GM12878 (cell line): ENCODE results near the gene DNMT3L.

Experiments
- EZH2 ChIP-seq: IDR thresholded peaks from 2 replicates; pipeline ENCODE4 v1.6.1; 2012; ENCODE audit warnings: low read depth, mild to moderate bottlenecking, control low read depth, inconsistent platforms, low read length, borderline replicate concordance; ENCODE audit not compliant: control insufficient read depth
- FOS ChIP-seq: IDR thresholded peaks from 3 replicates; pipeline ENCODE4 v1.6.1; 2011; ENCODE audit warnings: borderline replicate concordance; ENCODE audit not compliant: insufficient read length; ENCODE audit errors: extremely low read depth
- HCFC1 ChIP-seq: fragments of 150-350 bp; IDR thresholded peaks from 2 replicates; pipeline ENCODE4 v1.6.1; 2014; ENCODE audit warnings: low read length
- IKZF1 ChIP-seq: fragments of 450-650 bp; conservative IDR thresholded peaks from 2 replicates; pipeline ENCODE4 v1.6.1; 2017; ENCODE audit warnings: antibody characterized with exemption, mild to moderate bottlenecking
- MYB ChIP-seq: fragments of 150-350 bp; IDR thresholded peaks from 2 replicates; pipeline ENCODE4 v1.6.1; 2014; ENCODE audit warnings: mild to moderate bottlenecking, low read depth, low read length, borderline replicate concordance
- NFIC ChIP-seq: IDR thresholded peaks from 2 replicates; pipeline ENCODE4 v1.6.1; 2012; ENCODE audit warnings: low read depth, mild to moderate bottlenecking, inconsistent platforms, low read length, moderate library complexity
- POLR2A ChIP-seq: IDR thresholded peaks from 2 replicates; pipeline ENCODE4 v1.6.1; 2011; ENCODE audit warnings: low read depth, mild to moderate bottlenecking, low read length
- SMAD1 ChIP-seq: fragments of 450-650 bp; IDR thresholded peaks from 2 replicates; pipeline ENCODE4 v1.6.1; 2018; ENCODE audit warnings: mild to moderate bottlenecking, low read depth; ENCODE audit not compliant: partially characterized antibody
- TARDBP ChIP-seq: IDR thresholded peaks from 2 replicates; pipeline ENCODE4 v1.6.1; 2016; ENCODE audit warnings: borderline replicate concordance
- TF ChIP-seq, protein P1 (sequence below), 3 experiments: IDR thresholded peaks in 2 of 3; conservative IDR thresholded peaks in 1 of 3; 2 replicates each; pipeline ENCODE4 v1.5.1; 2011; ENCODE audit warnings: low read depth in 3 of 3, low read length in 3 of 3, mild to moderate bottlenecking in 3 of 3, control low read depth in 2 of 3, moderate library complexity in 2 of 3, inconsistent platforms in 1 of 3, mixed read lengths in 1 of 3; ENCODE audit not compliant: control insufficient read depth in 2 of 3, insufficient read depth in 1 of 3; ENCODE audit errors: extremely low read depth in 1 of 3

GRCh38 chr21:44265734-44266270 is 4.1 kb upstream of the DNMT3L start:
- TF ChIP-seq, protein P1, sequence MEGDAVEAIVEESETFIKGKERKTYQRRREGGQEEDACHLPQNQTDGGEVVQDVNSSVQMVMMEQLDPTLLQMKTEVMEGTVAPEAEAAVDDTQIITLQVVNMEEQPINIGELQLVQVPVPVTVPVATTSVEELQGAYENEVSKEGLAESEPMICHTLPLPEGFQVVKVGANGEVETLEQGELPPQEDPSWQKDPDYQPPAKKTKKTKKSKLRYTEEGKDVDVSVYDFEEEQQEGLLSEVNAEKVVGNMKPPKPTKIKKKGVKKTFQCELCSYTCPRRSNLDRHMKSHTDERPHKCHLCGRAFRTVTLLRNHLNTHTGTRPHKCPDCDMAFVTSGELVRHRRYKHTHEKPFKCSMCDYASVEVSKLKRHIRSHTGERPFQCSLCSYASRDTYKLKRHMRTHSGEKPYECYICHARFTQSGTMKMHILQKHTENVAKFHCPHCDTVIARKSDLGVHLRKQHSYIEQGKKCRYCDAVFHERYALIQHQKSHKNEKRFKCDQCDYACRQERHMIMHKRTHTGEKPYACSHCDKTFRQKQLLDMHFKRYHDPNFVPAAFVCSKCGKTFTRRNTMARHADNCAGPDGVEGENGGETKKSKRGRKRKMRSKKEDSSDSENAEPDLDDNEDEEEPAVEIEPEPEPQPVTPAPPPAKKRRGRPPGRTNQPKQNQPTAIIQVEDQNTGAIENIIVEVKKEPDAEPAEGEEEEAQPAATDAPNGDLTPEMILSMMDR (IDR thresholded peaks at IDR 0.05 in 2 of 3, conservative IDR thresholded peaks at IDR 0.05 in 1 of 3; ENCODE audit: control insufficient read depth in 2 of 3, extremely low read depth in 1 of 3, insufficient read depth in 1 of 3, low read depth in 3 of 3, low read length in 3 of 3), result no peak
- TF ChIP-seq TARDBP, result no peak
- no peak for TF ChIP-seq NFIC
- TF ChIP-seq POLR2A, result no peak
- TF ChIP-seq HCFC1, result no peak
- TF ChIP-seq FOS, result no peak
- no peak for TF ChIP-seq IKZF1
- TF ChIP-seq SMAD1, result no peak
- no peak for TF ChIP-seq EZH2
- TF ChIP-seq MYB, result no peak
